ENCODE results near the gene SUN1.
A peak's percentile ranks its signal among the peaks of the same experiment; 100 is the strongest.

SUN1 gene

GRCh38 chr7:894164-894867, 62.0 kb downstream of the SUN1 start:
- DNase-seq = no peak

- DNase-seq = no peak
These were observed 62.7 kb downstream of the SUN1 start for GRCh38 chr7:894927-895450.

GRCh38 chr7:895451-896052, 63.3 kb downstream of the SUN1 start:
- no peak for DNase-seq

- no peak for DNase-seq
These were observed 64.2 kb downstream of the SUN1 start for GRCh38 chr7:896346-897075.

- DNase-seq = no peak
These were observed 64.8 kb downstream of the SUN1 start for GRCh38 chr7:897086-897485.

- no peak for DNase-seq
These were observed 65.6 kb downstream of the SUN1 start for GRCh38 chr7:897771-898376.

GRCh38 chr7:898460-898854, 66.2 kb downstream of the SUN1 start:
- DNase-seq = no peak

GRCh38 chr7:898855-899681, 66.8 kb downstream of the SUN1 start:
- no peak for DNase-seq

GRCh38 chr7:899806-900205, 67.5 kb downstream of the SUN1 start:
- no peak for DNase-seq

- DNase-seq = no peak
These were observed 68.2 kb downstream of the SUN1 start for GRCh38 chr7:900331-901040.

GRCh38 chr7:901041-901387, 68.7 kb downstream of the SUN1 start:
- DNase-seq = no peak

- DNase-seq = peak; percentile 71 to 74
These were observed 69.3 kb downstream of the SUN1 start for GRCh38 chr7:901388-902154.

- no peak for DNase-seq
These were observed 70.7 kb downstream of the SUN1 start for GRCh38 chr7:902996-903395.

GRCh38 chr7:903921-904755, 71.9 kb downstream of the SUN1 start:
- DNase-seq = no peak

GRCh38 chr7:904847-905246, 72.6 kb downstream of the SUN1 start:
- DNase-seq = no peak

GRCh38 chr7:906776-907157, 74.5 kb downstream of the SUN1 start:
- no peak for DNase-seq

GRCh38 chr7:907158-907980, 75.1 kb downstream of the SUN1 start:
- DNase-seq = no peak

GRCh38 chr7:908159-908581, 75.9 kb downstream of the SUN1 start:
- DNase-seq = no peak

Data from activated T-cell treated with anti-CD3 and anti-CD28 coated beads, Interleukin-2, amount 50 U/mL, for 48 hours (primary cell).